Thoracic aorta (tissue), 2 donors: ENCODE measurements around the gene GALNT17. TPM values are rescaled to one million over a fixed set of nuclear protein-coding genes. Genes with fewer than 3 reads are reported as not detected.

Experiments
- ATAC-seq: fragments of 150-250 bp; one replicate; pipeline ENCODE4 v1.8.0; 2017; ENCODE audit warnings: low read depth; ENCODE audit not compliant: insufficient number of reproducible peaks, low FRiP score
- DNase-seq: peaks from one replicate; pipeline ENCODE4 v3.0.0-alpha.2; 2020; ENCODE audit warnings: low spot score
- H3K27ac ChIP-seq, 2 donors: fragments of 200-600 bp; sonication (generic); 1 replicate in 1 of 2; 2 replicates in 1 of 2; pipeline ENCODE4 v1.5.1; 2016; ENCODE audit warnings: mild to moderate bottlenecking in 2 of 2, moderate library complexity in 2 of 2
- H3K27me3 ChIP-seq: fragments of 200-600 bp; sonication (generic); replicated peaks from 2 replicates; pipeline ENCODE4 v1.6.0; 2016; ENCODE audit warnings: mild to moderate bottlenecking; ENCODE audit not compliant: insufficient read depth
- H3K36me3 ChIP-seq: fragments of 200-600 bp; sonication (generic); one replicate; pipeline ENCODE4 v1.5.1; 2016
- H3K4me1 ChIP-seq, 2 donors: fragments of 200-600 bp; sonication (generic); 1 replicate in 1 of 2; 2 replicates in 1 of 2; pipeline versions ENCODE4 v1.5.1 to v1.6.0; 2016; ENCODE audit warnings: low read depth in 2 of 2, mild to moderate bottlenecking in 1 of 2; ENCODE audit not compliant: control insufficient read depth in 1 of 2
- H3K4me3 ChIP-seq: fragments of 200-600 bp; sonication (generic); 2 replicates; pipeline ENCODE4 v1.5.1; 2016; ENCODE audit warnings: mild to moderate bottlenecking
- H3K9me3 ChIP-seq: fragments of 200-600 bp; sonication (generic); 2 replicates; pipeline ENCODE4 v1.5.1; 2016
- CTCF ChIP-seq: fragments of 200-600 bp; sonication (generic); IDR thresholded peaks from one replicate; pipeline ENCODE4 v1.5.1; 2019; ENCODE audit warnings: antibody characterized with exemption
- total RNA-seq, 2 donors: library from RNA; depleted of rRNA; stranded (reverse); fragments of >200 nt; gene quantifications; one replicate each; pipeline versions ENCODE4 v1.1.0 to v1.2.3, GENCODE V29; 2016

The GALNT17 gene
- total RNA-seq, 2 donors from 2014 or later = 17.6 to 20.8 TPM

- DNase-seq = no peak
- no peaks in the 10 kb centered on the region for H3K9me3 ChIP-seq
- no peak for ATAC-seq
- no peak overlapping the region for H3K27ac ChIP-seq
- no peaks in the 10 kb centered on the region for H3K27me3 ChIP-seq
- H3K36me3 ChIP-seq = no peaks in the 10 kb centered on the region
- no peaks in the 10 kb centered on the region for H3K4me1 ChIP-seq
- H3K4me3 ChIP-seq = no peak overlapping the region
- no peak for TF ChIP-seq CTCF
These were observed 423.8 kb downstream of the GALNT17 start for GRCh38 chr7:71555758-71556157.

- DNase-seq (no peak), ATAC-seq (no peak)
- no peaks in the 10 kb centered on the region for H3K36me3 ChIP-seq
- H3K9me3 ChIP-seq = no peaks in the 10 kb centered on the region
- H3K4me1 ChIP-seq = no peaks in the 10 kb centered on the region
- H3K27ac ChIP-seq = no peak overlapping the region
- H3K4me3 ChIP-seq = no peak overlapping the region
- no peak for TF ChIP-seq CTCF
- H3K27me3 ChIP-seq = no peaks in the 10 kb centered on the region
These were observed 427.1 kb downstream of the GALNT17 start for GRCh38 chr7:71558806-71559613.

GRCh38 chr7:71560354-71560995 lies 428.5 kb downstream of the GALNT17 start:
- ATAC-seq = no peak
- Histone ChIP-seq H3K36me3 (no peaks in the 10 kb centered on the region), H3K27me3 (no peaks in the 10 kb centered on the region), H3K27ac (no peak overlapping the region), H3K4me1 (no peaks in the 10 kb centered on the region), H3K9me3 (no peaks in the 10 kb centered on the region), H3K4me3 (no peak overlapping the region)
- no peak for DNase-seq
- no peak for TF ChIP-seq CTCF

GRCh38 chr7:71563276-71563675 lies 431.3 kb downstream of the GALNT17 start:
- no peak for DNase-seq
- Histone ChIP-seq H3K27ac (no peak overlapping the region), H3K4me3 (no peak overlapping the region), H3K36me3 (no peaks in the 10 kb centered on the region), H3K27me3 (no peaks in the 10 kb centered on the region), H3K9me3 (no peaks in the 10 kb centered on the region), H3K4me1 (no peaks in the 10 kb centered on the region)
- ATAC-seq = no peak
- no peak for TF ChIP-seq CTCF

- H3K4me1 ChIP-seq = no peaks in the 10 kb centered on the region
- H3K27ac ChIP-seq = no peak overlapping the region
These were observed 434.4 kb downstream of the GALNT17 start for GRCh38 chr7:71566376-71566775.

More at GRCh38 chr7:71566376-71566775, 434.4 kb downstream of the GALNT17 start:
- H3K4me3 ChIP-seq = no peak overlapping the region
- ATAC-seq (no peak), DNase-seq (no peak)
- TF ChIP-seq CTCF = no peak
- no peaks in the 10 kb centered on the region for H3K27me3 ChIP-seq
- no peaks in the 10 kb centered on the region for H3K9me3 ChIP-seq
- H3K36me3 ChIP-seq = no peaks in the 10 kb centered on the region
